ENCODE measurements around the gene CBLB.
"Not testable (repeated sequence)": the region's sequence is repeated elsewhere in the genome, so short reads cannot be mapped to it uniquely, and the experiment has no call there.

CBLB gene

DNA sequence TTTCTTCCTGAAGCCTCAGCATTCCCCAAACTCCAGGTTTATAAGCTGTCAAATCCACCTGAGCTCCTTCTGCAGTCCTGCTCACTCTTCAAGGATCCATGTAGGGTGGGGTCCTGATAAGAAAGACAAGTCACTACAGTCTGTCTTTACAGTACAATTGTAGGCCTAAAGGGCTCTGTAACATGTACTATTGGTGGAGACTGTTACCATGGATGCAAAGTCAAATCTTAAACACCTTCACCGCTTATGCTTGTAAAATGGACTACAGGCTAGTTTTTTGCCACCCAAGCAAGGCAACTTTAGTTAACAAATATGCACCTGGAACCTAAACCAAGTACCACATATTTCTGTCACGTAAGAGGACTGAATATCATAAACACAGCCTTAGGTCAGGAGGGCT, 44.7 kb downstream of the CBLB start:
- DNase-seq (ENCODE audit: low read depth), result no peak
- H3K4me3 ChIP-seq (ENCODE audit: low read depth, low read length), result no peak overlapping the region
- TF ChIP-seq, protein P1, sequence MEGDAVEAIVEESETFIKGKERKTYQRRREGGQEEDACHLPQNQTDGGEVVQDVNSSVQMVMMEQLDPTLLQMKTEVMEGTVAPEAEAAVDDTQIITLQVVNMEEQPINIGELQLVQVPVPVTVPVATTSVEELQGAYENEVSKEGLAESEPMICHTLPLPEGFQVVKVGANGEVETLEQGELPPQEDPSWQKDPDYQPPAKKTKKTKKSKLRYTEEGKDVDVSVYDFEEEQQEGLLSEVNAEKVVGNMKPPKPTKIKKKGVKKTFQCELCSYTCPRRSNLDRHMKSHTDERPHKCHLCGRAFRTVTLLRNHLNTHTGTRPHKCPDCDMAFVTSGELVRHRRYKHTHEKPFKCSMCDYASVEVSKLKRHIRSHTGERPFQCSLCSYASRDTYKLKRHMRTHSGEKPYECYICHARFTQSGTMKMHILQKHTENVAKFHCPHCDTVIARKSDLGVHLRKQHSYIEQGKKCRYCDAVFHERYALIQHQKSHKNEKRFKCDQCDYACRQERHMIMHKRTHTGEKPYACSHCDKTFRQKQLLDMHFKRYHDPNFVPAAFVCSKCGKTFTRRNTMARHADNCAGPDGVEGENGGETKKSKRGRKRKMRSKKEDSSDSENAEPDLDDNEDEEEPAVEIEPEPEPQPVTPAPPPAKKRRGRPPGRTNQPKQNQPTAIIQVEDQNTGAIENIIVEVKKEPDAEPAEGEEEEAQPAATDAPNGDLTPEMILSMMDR (conservative IDR thresholded peaks at IDR 0.05; ENCODE audit: low read depth, low read length), result no peak

DNA sequence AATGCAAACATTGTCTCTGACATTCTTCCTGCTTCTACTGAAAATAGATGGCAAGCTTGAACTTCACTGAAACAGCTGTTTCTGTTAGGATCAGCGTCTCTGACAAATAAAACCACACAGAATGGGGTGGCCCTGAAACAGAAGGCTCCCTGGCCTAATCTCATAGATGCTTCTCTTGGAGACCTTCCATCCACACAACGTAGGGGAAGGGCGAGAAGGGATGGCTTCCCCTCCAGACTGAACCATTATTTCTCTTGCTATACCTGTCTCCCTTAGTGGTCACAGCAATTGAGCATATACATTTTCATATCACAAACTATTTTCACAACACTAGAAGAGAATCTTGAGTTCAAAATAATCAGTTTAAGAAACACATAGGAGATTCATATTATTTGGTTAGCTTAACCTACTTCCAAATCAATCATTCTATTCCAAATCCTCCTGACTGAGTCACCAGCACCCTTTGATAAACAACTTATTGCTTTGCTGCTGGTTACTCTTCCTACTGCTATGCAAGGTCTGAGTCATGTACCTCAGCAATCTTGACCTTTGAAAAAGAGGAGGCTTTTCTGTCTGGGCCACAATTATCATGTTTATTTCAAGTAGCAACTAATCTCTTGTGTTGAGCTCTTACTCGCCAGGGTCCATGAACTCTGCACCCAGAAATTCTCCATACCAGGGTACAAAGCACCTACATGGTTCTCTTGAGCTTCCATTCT, 45.5 kb downstream of the CBLB start:
- peak; percentile 97 for DNase-seq (ENCODE audit: low read depth)
- TF ChIP-seq, protein P1 (conservative IDR thresholded peaks at IDR 0.05; ENCODE audit: low read depth, low read length), result no peak
- H3K4me3 ChIP-seq (ENCODE audit: low read depth, low read length), result no peak overlapping the region

DNA sequence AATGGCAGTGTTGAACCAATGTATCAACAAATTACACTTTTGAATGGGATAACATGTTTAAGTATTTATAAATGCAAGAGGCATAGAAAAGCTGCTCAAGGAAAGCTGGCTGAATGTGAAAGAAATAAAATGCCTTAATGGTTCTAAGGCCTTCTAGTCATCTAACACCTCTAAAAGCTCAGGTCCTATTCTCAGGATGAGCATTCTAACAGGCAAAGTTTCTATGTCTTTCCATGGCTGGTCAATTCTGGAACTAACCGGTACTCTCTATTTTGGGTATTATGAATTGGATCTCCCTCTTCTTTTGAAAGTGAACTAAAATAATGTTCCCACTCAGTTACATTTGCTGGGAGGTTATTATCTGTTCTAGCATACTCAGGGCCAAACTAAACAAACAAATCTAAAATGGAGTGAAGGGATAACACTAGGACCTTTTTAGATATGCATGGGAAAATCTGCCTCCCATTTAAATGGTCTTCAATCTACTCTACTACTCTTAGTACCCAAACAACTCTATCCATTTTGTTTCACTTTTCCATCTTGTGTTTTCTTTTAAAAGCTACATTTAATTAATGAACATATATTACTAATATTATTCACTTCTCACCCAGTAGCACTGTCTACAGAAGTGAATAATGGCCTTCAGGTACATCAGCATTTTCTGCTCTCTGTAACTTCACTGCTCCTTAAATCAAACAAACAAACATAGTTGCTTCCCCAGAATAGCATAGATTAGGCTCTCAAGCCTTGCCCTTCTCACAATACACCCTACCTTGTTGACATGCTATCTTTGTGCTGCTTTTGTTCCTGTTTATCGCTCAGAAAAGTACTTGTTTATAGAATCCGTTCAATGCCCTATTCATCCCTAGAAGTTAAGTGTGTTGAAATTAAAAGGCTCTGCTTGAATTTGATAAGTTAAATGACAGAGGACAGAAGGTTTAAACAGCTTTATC, 46.4 kb downstream of the CBLB start:
- TF ChIP-seq, protein P1 (conservative IDR thresholded peaks at IDR 0.05; ENCODE audit: low read depth, low read length), result no peak
- DNase-seq (ENCODE audit: low read depth), result peak; percentile 28
- H3K4me3 ChIP-seq (ENCODE audit: low read depth, low read length), result no peak overlapping the region

DNA sequence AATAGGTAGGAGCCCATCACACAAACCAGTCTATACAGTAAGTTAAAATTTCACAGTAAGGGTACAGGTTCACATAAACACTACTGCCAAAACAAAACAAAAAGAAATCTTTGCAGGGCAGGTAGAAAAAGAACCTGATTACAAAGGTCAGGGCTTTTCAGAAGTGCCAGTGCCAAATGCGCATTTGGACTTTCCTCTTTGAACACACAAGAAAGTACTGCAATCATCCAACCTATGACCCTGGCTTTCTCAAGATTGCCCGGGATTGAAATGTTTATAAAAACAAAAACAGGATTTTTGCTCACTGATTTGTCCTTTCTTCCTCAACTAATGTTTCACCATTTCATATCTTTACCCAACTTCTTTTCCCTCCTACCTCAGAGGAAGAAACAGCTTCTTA, 47.4 kb downstream of the CBLB start:
- peak; percentile 64 for DNase-seq (ENCODE audit: low read depth)
- no peak overlapping the region for H3K4me3 ChIP-seq (ENCODE audit: low read depth, low read length)
- TF ChIP-seq, protein P1 (conservative IDR thresholded peaks at IDR 0.05; ENCODE audit: low read depth, low read length), result no peak

DNA sequence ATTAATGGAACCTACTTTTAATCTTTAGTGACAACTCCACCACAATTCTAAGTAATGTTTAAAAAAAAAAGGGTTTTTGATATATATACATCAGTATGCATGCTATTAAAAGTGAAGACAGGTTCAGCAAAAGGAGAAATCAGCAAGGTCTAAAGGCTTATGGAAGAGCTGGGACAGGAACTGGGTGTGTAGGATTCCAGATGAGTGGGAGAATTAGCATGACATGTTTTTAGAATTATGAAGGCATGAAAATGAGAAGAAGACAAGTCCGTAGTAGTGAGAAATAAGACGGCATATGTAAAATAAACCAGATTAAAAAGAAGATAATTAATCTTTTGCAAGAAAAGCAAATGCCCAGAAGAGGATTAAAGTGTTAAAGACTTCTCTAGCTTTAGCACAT, 52.0 kb downstream of the CBLB start:
- DNase-seq (ENCODE audit: low read depth), result no peak
- TF ChIP-seq, protein P1 (conservative IDR thresholded peaks at IDR 0.05; ENCODE audit: low read depth, low read length), result no peak
- no peak overlapping the region for H3K4me3 ChIP-seq (ENCODE audit: low read depth, low read length)

DNA sequence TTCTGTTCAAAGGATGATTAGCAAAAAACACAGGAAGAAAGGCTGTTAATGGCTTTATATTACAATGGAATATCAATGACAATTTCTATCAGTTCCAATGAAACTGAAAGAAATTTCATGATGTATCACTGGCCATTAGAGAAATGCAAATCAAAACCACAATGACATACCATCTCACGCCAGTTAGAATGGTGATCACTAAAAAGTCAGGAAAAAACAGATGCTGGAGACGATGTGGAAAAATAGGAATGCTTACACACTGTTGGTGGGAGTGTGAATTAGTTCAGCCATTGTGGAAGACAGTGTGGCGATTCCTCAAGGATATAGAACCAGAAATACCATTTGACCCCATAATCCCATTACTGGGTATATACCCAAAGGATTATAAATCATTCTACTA, 53.5 kb downstream of the CBLB start:
- not testable (repeated sequence) for DNase-seq (ENCODE audit: low read depth); H3K4me3 ChIP-seq (ENCODE audit: low read depth, low read length)

DNA sequence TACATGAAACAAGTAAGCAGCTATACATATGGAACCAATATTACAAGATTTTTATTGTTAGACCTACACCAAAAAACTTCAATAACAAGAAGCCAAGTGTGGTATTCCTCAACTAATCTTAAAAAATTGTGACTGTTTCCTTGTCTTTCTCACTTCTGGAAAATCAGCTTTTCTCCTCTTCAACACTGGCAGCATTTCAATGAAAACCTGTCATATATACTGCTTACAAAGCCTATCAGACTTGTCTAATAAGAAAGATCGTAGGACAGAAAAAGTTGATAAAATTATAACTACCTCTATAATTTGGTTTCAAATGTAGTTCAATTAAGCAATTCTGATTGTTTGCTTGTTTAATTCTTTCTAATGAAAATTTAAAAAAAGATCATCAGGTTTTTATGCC, 55.1 kb downstream of the CBLB start:
- H3K4me3 ChIP-seq (ENCODE audit: low read depth, low read length), result no peak overlapping the region
- DNase-seq (ENCODE audit: low read depth), result no peak
- TF ChIP-seq, protein P1 (conservative IDR thresholded peaks at IDR 0.05; ENCODE audit: low read depth, low read length), result no peak

All from choroid plexus epithelial cell (primary cell).